WTC11 (cell line): ENCODE measurements around the gene DEFB113. TPM values are rescaled to one million over a fixed set of nuclear protein-coding genes. Genes with fewer than 3 reads are reported as not detected.
"Not testable (repeated sequence)": the region's sequence is repeated elsewhere in the genome, so short reads cannot be mapped to it uniquely, and the experiment has no call there.

Source experiments
- ATAC-seq: fragments of 200-7000 bp; cut with Tn5 transposase; 2 replicates; pipeline ENCODE4 v1.10.0; 2021; ENCODE audit warnings: mild to moderate bottlenecking, moderate library complexity
- CTCF ChIA-PET: fragments of 300-600 bp; sonication (Branson Sonifier 250); formaldehyde crosslinking; loops from one replicate; lab custom pipeline; 2021; ENCODE audit warnings: antibody characterized with exemption; lab: Charles Lee
- POLR2A ChIA-PET: fragments of 350-600 bp; sonication (Branson Sonifier 250); formaldehyde crosslinking; loops from one replicate; lab custom pipeline; 2021; ENCODE audit warnings: antibody characterized with exemption; lab: Charles Lee
- DNase-seq: peaks from one replicate; pipeline ENCODE4 v3.0.0; 2021; ENCODE audit warnings: low spot score
- H3K27ac Mint-ChIP-seq: 2 replicates; pipeline ENCODE4 v1.8.0; 2021; ENCODE audit warnings: mixed read lengths
- H3K27me3 Mint-ChIP-seq: 2 replicates; pipeline ENCODE4 v1.8.0; 2021; ENCODE audit warnings: low read depth, mild to moderate bottlenecking, moderate library complexity, mixed read lengths
- H3K36me3 Mint-ChIP-seq: 2 replicates; pipeline ENCODE4 v1.8.0; 2021; ENCODE audit warnings: mixed read lengths
- H3K4me1 Mint-ChIP-seq: 2 replicates; pipeline ENCODE4 v1.8.0; 2022; ENCODE audit warnings: mixed read lengths
- H3K4me3 Mint-ChIP-seq: 2 replicates; pipeline ENCODE4 v1.8.0; 2021; ENCODE audit warnings: mild to moderate bottlenecking, moderate library complexity, mixed read lengths
- H3K9me3 Mint-ChIP-seq: 2 replicates; pipeline ENCODE4 v1.8.0; 2021; ENCODE audit warnings: mixed read lengths
- ATF3 ChIP-seq: sonication (generic); formaldehyde crosslinking; conservative IDR thresholded peaks from 2 replicates; pipeline ENCODE4 v1.8.1; 2022; ENCODE audit warnings: mild to moderate bottlenecking, missing genetic modification reagents
- ESRRA ChIP-seq: sonication (generic); formaldehyde crosslinking; IDR thresholded peaks from 2 replicates; pipeline ENCODE4 v1.8.1; 2022; ENCODE audit warnings: mild to moderate bottlenecking, missing genetic modification reagents, borderline replicate concordance
- FOXK1 ChIP-seq: sonication (generic); formaldehyde crosslinking; IDR thresholded peaks from 2 replicates; pipeline ENCODE4 v1.8.0; 2022; ENCODE audit warnings: mild to moderate bottlenecking, moderate library complexity, missing genetic modification reagents
- KAT7 ChIP-seq: sonication (generic); formaldehyde crosslinking; IDR thresholded peaks from 2 replicates; pipeline ENCODE4 v1.8.1; 2023; ENCODE audit warnings: missing genetic modification reagents, mild to moderate bottlenecking, borderline replicate concordance
- MLX ChIP-seq: sonication (generic); formaldehyde crosslinking; IDR thresholded peaks from 2 replicates; pipeline ENCODE4 v1.8.1; 2023; ENCODE audit warnings: mild to moderate bottlenecking, missing genetic modification reagents, moderate library complexity
- NFATC4 ChIP-seq: fragments of 250-450 bp; sonication (Bioruptor Pico); IDR thresholded peaks from 2 replicates; pipeline ENCODE4 v1.9.0; 2021; ENCODE audit warnings: mild to moderate bottlenecking
- NR3C1 ChIP-seq: sonication (generic); formaldehyde crosslinking; conservative IDR thresholded peaks from 2 replicates; pipeline ENCODE4 v1.8.1; 2023; ENCODE audit warnings: low read depth, mild to moderate bottlenecking, missing genetic modification reagents
- OVOL2 ChIP-seq: fragments of 250-450 bp; sonication (Bioruptor Pico); IDR thresholded peaks from 2 replicates; pipeline ENCODE4 v1.9.0; 2021; ENCODE audit warnings: mild to moderate bottlenecking, borderline replicate concordance
- RORB ChIP-seq: fragments of 250-450 bp; sonication (Bioruptor Pico); IDR thresholded peaks from 2 replicates; pipeline ENCODE4 v1.9.0; 2021; ENCODE audit warnings: mild to moderate bottlenecking
- ZBTB21 ChIP-seq: sonication (generic); formaldehyde crosslinking; IDR thresholded peaks from 2 replicates; pipeline ENCODE4 v1.8.1; 2023; ENCODE audit warnings: mild to moderate bottlenecking, missing genetic modification reagents, borderline replicate concordance
- ZNF263 ChIP-seq: sonication (generic); formaldehyde crosslinking; IDR thresholded peaks from 2 replicates; pipeline ENCODE4 v1.8.1; 2022; ENCODE audit warnings: low read depth, mild to moderate bottlenecking, moderate library complexity, missing genetic modification reagents
- ZNF281 ChIP-seq: sonication (generic); formaldehyde crosslinking; IDR thresholded peaks from 2 replicates; pipeline ENCODE4 v1.8.0; 2023; ENCODE audit warnings: mild to moderate bottlenecking, missing genetic modification reagents
- ZNF423 ChIP-seq: fragments of 250-450 bp; sonication (Bioruptor Pico); IDR thresholded peaks from 2 replicates; pipeline ENCODE4 v2.1.2; 2022; ENCODE audit warnings: mild to moderate bottlenecking, moderate library complexity
- total RNA-seq: library from RNA; stranded (reverse); gene quantifications from 3 replicates; pipeline ENCODE4 v1.2.3, GENCODE V29; 2021
- TF ChIP-seq, protein P1 (sequence below): sonication (generic); formaldehyde crosslinking; IDR thresholded peaks from 2 replicates; pipeline ENCODE4 v1.8.1; 2022; ENCODE audit warnings: missing genetic modification reagents, borderline replicate concordance
- TF ChIP-seq, protein P2 (sequence below): sonication (generic); formaldehyde crosslinking; IDR thresholded peaks from 2 replicates; pipeline ENCODE4 v1.8.0; 2022; ENCODE audit warnings: mild to moderate bottlenecking, missing genetic modification reagents
- TF ChIP-seq, protein P3 (sequence below): sonication (generic); formaldehyde crosslinking; IDR thresholded peaks from 2 replicates; pipeline ENCODE4 v1.8.1; 2023; ENCODE audit warnings: mild to moderate bottlenecking, missing genetic modification reagents, moderate library complexity
- TF ChIP-seq, protein P4 (sequence below): fragments of 250-450 bp; sonication (Bioruptor Pico); conservative IDR thresholded peaks from 2 replicates; pipeline ENCODE4 v1.9.0; 2021; ENCODE audit warnings: mild to moderate bottlenecking

Gene DEFB113
- total RNA-seq, 1 experiment from 2014 or later: not detected

GRCh38 chr6:49950415-49950751 lies 19.0 kb downstream of the DEFB113 start (continued):
- TF ChIP-seq FOXK1 (CRISPR knock-in tag): no peak
- TF ChIP-seq ZBTB21 (CRISPR knock-in tag): no peak
- TF ChIP-seq, protein P1, sequence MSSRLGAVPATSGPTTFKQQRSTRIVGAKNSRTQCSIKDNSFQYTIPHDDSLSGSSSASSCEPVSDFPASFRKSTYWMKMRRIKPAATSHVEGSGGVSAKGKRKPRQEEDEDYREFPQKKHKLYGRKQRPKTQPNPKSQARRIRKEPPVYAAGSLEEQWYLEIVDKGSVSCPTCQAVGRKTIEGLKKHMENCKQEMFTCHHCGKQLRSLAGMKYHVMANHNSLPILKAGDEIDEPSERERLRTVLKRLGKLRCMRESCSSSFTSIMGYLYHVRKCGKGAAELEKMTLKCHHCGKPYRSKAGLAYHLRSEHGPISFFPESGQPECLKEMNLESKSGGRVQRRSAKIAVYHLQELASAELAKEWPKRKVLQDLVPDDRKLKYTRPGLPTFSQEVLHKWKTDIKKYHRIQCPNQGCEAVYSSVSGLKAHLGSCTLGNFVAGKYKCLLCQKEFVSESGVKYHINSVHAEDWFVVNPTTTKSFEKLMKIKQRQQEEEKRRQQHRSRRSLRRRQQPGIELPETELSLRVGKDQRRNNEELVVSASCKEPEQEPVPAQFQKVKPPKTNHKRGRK (CRISPR knock-in tag): no peak

GRCh38 chr6:49949062-49949461 lies 20.4 kb downstream of the DEFB113 start:
- no peaks in the 10 kb centered on the region for H3K27me3 Mint-ChIP-seq
- POLR2A ChIA-PET: no interaction called here
- peaks cover 8% of the 10 kb centered on the region for H3K4me1 Mint-ChIP-seq
- no peak overlapping the region for H3K27ac Mint-ChIP-seq
- no peak for ATAC-seq
- TF ChIP-seq OVOL2 (CRISPR knock-in tag): no peak
- no peak for TF ChIP-seq NFATC4 (CRISPR knock-in tag)
- no peak for TF ChIP-seq ESRRA (CRISPR knock-in tag)
- TF ChIP-seq, protein P2, sequence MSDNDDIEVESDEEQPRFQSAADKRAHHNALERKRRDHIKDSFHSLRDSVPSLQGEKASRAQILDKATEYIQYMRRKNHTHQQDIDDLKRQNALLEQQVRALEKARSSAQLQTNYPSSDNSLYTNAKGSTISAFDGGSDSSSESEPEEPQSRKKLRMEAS (CRISPR knock-in tag): no peak
- no peak for TF ChIP-seq ZBTB21 (CRISPR knock-in tag)
- peaks cover 5% of the 10 kb centered on the region; the same call in 1 of the 2 replicates for H3K36me3 Mint-ChIP-seq
- H3K4me3 Mint-ChIP-seq: peak overlapping the region; percentile 63
- CTCF ChIA-PET: interaction anchor here (1.4 kb wide), 1 partner anchor 25 kb away, joined by 7 read pairs; no protein-coding TSS in a partner anchor
- peaks cover 10% of the 10 kb centered on the region for H3K9me3 Mint-ChIP-seq
- DNase-seq: no peak

GRCh38 chr6:49946835-49947234 lies 22.6 kb downstream of the DEFB113 start:
- H3K27ac Mint-ChIP-seq: no peak overlapping the region

GRCh38 chr6:49944068-49944467 lies 25.4 kb downstream of the DEFB113 start:
- peaks cover 15% of the 10 kb centered on the region for H3K9me3 Mint-ChIP-seq
- CTCF ChIA-PET, H3K4me3 Mint-ChIP-seq, H3K27me3 Mint-ChIP-seq, H3K4me1 Mint-ChIP-seq, H3K36me3 Mint-ChIP-seq, H3K27ac Mint-ChIP-seq, ATAC-seq, DNase-seq, POLR2A ChIA-PET: not testable (repeated sequence)

More at GRCh38 chr6:49946835-49947234, 22.6 kb downstream of the DEFB113 start:
- CTCF ChIA-PET: no interaction called here
- no peak for TF ChIP-seq ZNF423 (CRISPR knock-in tag)
- no peak for TF ChIP-seq NR3C1 (CRISPR knock-in tag)
- no peak for TF ChIP-seq ZNF281 (CRISPR knock-in tag)
- no peak for TF ChIP-seq RORB (CRISPR knock-in tag)
- TF ChIP-seq ZNF263 (CRISPR knock-in tag): no peak
- TF ChIP-seq, all 79 proteins: peak for 0
- Mint-ChIP-seq H3K9me3 (peaks cover 15% of the 10 kb centered on the region), H3K27me3 (no peaks in the 10 kb centered on the region), H3K4me3 (no peak overlapping the region), H3K36me3 (peaks cover 9% of the 10 kb centered on the region; the same call in 1 of the 2 replicates), H3K4me1 (peaks cover 8% of the 10 kb centered on the region)
- ATAC-seq: no peak
- POLR2A ChIA-PET: no interaction called here
- DNase-seq: no peak

- POLR2A ChIA-PET: no interaction called here
- peaks cover 14% of the 10 kb centered on the region for H3K9me3 Mint-ChIP-seq
- TF ChIP-seq, protein P3, sequence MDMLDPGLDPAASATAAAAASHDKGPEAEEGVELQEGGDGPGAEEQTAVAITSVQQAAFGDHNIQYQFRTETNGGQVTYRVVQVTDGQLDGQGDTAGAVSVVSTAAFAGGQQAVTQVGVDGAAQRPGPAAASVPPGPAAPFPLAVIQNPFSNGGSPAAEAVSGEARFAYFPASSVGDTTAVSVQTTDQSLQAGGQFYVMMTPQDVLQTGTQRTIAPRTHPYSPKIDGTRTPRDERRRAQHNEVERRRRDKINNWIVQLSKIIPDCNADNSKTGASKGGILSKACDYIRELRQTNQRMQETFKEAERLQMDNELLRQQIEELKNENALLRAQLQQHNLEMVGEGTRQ: no peak
- TF ChIP-seq, protein P4, sequence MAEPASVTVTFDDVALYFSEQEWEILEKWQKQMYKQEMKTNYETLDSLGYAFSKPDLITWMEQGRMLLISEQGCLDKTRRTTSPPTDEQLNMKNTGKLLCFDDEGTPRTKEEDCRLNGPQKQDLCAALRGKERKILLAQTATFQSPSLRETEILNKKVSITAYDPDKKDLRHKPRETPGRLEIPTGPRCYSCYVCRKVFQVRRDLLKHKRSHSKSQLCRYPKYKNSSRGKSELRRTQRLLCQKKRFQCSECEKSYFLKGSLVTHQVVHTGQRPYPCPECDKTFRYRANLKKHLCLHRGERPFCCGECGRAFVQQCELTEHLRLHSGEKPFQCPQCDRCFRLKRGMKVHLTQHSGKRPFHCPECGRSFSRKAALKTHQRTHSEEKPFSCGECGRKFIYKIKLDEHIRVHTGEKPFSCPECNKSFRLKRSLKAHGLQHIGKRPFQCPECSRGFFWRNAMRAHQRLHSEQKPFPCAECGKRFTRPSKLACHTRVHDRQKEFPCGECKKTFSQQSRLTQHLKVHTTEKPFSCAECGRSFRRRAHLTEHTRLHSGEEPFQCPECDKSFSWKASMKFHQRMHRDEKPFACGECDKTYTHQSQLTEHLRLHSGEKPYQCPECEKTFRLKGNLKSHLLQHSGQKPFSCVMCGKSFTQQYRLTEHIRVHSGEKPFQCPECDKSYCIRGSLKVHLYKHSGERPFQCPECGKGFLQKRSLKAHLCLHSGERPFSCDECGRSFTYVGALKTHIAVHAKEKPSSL (CRISPR knock-in tag): no peak
- TF ChIP-seq ATF3 (no peak), KAT7 (CRISPR knock-in tag) (no peak), MLX (CRISPR knock-in tag) (no peak)
Observed at GRCh38 chr6:49939993-49940498, 29.4 kb downstream of the DEFB113 start.

More at GRCh38 chr6:49939993-49940498, 29.4 kb downstream of the DEFB113 start:
- Mint-ChIP-seq H3K27me3 (no peaks in the 10 kb centered on the region), H3K4me3 (no peak overlapping the region), H3K36me3 (peaks cover 9% of the 10 kb centered on the region; the same call in 1 of the 2 replicates), H3K4me1 (no peaks in the 10 kb centered on the region), H3K27ac (no peak overlapping the region)
- no peak for ATAC-seq
- no peak for DNase-seq
- CTCF ChIA-PET: no interaction called here
